ENCODE measurements around the gene EPS8.

GRCh38 chr12:15794196-15794595 lies 5.0 kb upstream of the EPS8 start:
- TF ChIP-seq EZH2phosphoT487 (IDR thresholded peaks at IDR 0.05; ENCODE audit: low read length) (no peak), CTCF (IDR thresholded peaks at IDR 0.05; ENCODE audit: low read length) (no peak)

Measured in MM.1S (cell line).